ENCODE results near the gene CEBPG.

DNA sequence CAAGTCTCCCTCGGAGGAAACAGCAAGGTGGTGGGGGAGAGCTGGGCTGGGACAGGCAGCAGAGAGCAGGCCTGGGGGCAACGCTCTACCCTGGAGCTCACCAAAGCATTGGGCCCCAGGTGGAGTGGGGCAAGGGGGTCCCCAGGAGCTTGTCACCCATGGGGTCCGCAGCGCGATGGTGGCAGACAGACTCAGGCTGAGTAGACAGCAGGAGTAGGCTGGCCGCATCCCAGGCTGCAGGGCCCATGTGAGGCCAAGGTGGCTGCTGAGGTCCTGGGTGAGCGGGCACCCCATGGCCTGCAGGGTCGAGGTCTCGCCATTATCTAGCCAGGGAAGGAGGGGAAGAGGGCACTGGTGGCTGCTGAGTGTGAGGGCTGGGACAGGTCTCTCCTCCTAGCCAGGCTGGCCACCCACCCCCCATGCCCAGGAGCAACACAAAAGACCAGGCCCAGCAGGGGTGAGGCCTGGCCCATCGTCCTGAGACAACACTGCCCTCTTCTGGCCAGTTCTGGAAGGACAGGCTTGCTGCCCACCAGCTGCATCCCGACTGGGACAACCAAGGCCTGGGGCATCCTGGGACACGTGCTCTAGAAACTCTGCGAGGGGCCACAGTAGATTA is 33.1 kb downstream of the CEBPG start:
- TF ChIP-seq, protein P1, sequence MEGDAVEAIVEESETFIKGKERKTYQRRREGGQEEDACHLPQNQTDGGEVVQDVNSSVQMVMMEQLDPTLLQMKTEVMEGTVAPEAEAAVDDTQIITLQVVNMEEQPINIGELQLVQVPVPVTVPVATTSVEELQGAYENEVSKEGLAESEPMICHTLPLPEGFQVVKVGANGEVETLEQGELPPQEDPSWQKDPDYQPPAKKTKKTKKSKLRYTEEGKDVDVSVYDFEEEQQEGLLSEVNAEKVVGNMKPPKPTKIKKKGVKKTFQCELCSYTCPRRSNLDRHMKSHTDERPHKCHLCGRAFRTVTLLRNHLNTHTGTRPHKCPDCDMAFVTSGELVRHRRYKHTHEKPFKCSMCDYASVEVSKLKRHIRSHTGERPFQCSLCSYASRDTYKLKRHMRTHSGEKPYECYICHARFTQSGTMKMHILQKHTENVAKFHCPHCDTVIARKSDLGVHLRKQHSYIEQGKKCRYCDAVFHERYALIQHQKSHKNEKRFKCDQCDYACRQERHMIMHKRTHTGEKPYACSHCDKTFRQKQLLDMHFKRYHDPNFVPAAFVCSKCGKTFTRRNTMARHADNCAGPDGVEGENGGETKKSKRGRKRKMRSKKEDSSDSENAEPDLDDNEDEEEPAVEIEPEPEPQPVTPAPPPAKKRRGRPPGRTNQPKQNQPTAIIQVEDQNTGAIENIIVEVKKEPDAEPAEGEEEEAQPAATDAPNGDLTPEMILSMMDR (conservative IDR thresholded peaks at IDR 0.05 in 1 of 2, IDR thresholded peaks at IDR 0.05 in 1 of 2; ENCODE audit: low read depth in 1 of 2, low read length in 2 of 2) = peak; percentile 83 to 89
- TF ChIP-seq EZH2 (IDR thresholded peaks at IDR 0.05; ENCODE audit: low read length, missing control alignments) = no peak

All from fibroblast of lung (primary cell).